Heart right ventricle (tissue), 16 donors: ENCODE data around the gene USP17L27. TPM values are rescaled to one million over a fixed set of nuclear protein-coding genes. Genes with fewer than 3 reads are reported as not detected.
A peak's percentile ranks its signal among the peaks of the same experiment; 100 is the strongest.
"Not testable (repeated sequence)": the region's sequence is repeated elsewhere in the genome, so short reads cannot be mapped to it uniquely, and the experiment has no call there.

ENCODE experiments used
- ATAC-seq, 8 donors: fragments of 200-7000 bp; cut with Tn5 transposase; one replicate each; pipeline ENCODE4 v1.9.1; 2020; ENCODE audit warnings: mild to moderate bottlenecking in 8 of 8, moderate library complexity in 8 of 8, moderate number of reproducible peaks in 1 of 8
- DNase-seq, 2 donors: peaks; one replicate each; pipeline ENCODE4 v3.0.0-alpha.2; 2020
- H3K27ac ChIP-seq, 10 donors: fragments of 200-600 bp; sonication (generic) in 2 of 10; one replicate each; pipeline versions ENCODE4 v1.5.0 to v1.8.0; 2020 to 2022; ENCODE audit warnings: mild to moderate bottlenecking in 3 of 10
- H3K27me3 ChIP-seq, 7 donors: fragments of 200-600 bp; one replicate each; pipeline ENCODE4 v1.8.0; 2021 to 2022; ENCODE audit warnings: mild to moderate bottlenecking in 2 of 7
- H3K36me3 ChIP-seq, 9 donors: fragments of 200-600 bp; sonication (generic) in 1 of 9; one replicate each; pipeline versions ENCODE4 v1.5.0 to v1.8.0; 2020 to 2022; ENCODE audit warnings: mild to moderate bottlenecking in 2 of 9
- H3K4me1 ChIP-seq, 9 donors: fragments of 200-600 bp; sonication (generic) in 1 of 9; one replicate each; pipeline versions ENCODE4 v1.5.0 to v1.8.0; 2020 to 2022; ENCODE audit warnings: mild to moderate bottlenecking in 4 of 9
- H3K4me3 ChIP-seq, 10 donors: fragments of 200-600 bp; sonication (generic) in 2 of 10; one replicate each; pipeline versions ENCODE4 v1.5.0 to v1.8.0; 2020 to 2022; ENCODE audit warnings: mild to moderate bottlenecking in 7 of 10, moderate library complexity in 2 of 10
- H3K9me3 ChIP-seq, 11 donors: fragments of 200-600 bp in 10 of 11; sonication (generic) in 2 of 11; one replicate each; pipeline versions ENCODE4 v1.5.0 to v1.8.0; 2013 to 2022; ENCODE audit warnings: mild to moderate bottlenecking in 2 of 11, control low read depth in 1 of 11, moderate library complexity in 1 of 11
- WGBS, 2 donors: extraction: QIAGEN DNeasy Blood & Tissue Kit; methylation state at CpG; one replicate each; pipeline ENCODE4 v1.1.7; 2013; ENCODE audit warnings: inconsistent platforms in 1 of 2; 5-methylcytosine and 5-hydroxymethylcytosine counted together
- intact Hi-C, 10 donors: fragments of 100-400 bp; cut with DNase I; formaldehyde crosslinking; loops; one replicate each; pipeline versions ENCODE4 v1.11.1 to v1.14.2; 2022
- long read RNA-seq, 3 donors: library from polyadenylated mRNA; unstranded; transcript quantifications; one replicate each; pipeline ENCODE4 v2.0.0, GENCODE V29; 2020 to 2021
- polyA plus RNA-seq, 2 donors: library from polyadenylated mRNA; stranded (reverse); fragments of 200-250 nt; gene quantifications; one replicate each; pipeline ENCODE4 v1.2.3, GENCODE V29; 2013
- total RNA-seq, 10 donors: library from RNA; stranded (reverse); fragmentation: NEBNext Ultra II Directional in 3 of 10; extraction: Animal tissue kit (Norgen Biotek cat#: 25700) in 3 of 10; gene quantifications; one replicate each; pipeline versions ENCODE4 v1.2.1 to v1.2.4, GENCODE V29; 2021 to 2023
- donor health status: Arrhythmogenic right ventricular cardiomyopathy.
- donor health status: ischemic (EF 13 %, LVEDD 7.1; RV severe dilation, severe dysfunction).
- donor health status: healthy with polysubstance abuse.
- donor health status: DM: no; HTN: yes; CAD: no.
- donor health status: DM: no; HTN: no; CAD: no.
- donor health status: ischemic (EF 25% LVEDD 6.9; RV normal size, moderate dysfunction).
- donor health status: ischemic (EF 25% LVEDD 5.7; RV mildly dilated, moderate dysfunction).
- donor health status: healthy.
- donor health status: DM: yes; HTN: yes; CAD: no.
- donor health status: Ischemic cardiomyopathy.
- donor health status: ischemic (EF 35%, LVEDD 5.7; RV mildly dilated, moderate dysfunction).
- donor health status: nonischemic (EF 11% LVEDD 7.7; RV severe dilation, severe dysfunction).
- donor health status: DM: yes; HTN: yes; CAD: no.
- donor health status: PGD.
- donor health status: ischemic (EF 29% LVEDD 5.4; RV normal size, mild dysfunction).
- donor health status: nonischemic (EF 23%, LVEDD 6.1; RV moderate dilation, normal function).

Gene USP17L27
- total RNA-seq, result not detected
- polyA plus RNA-seq, result not detected
- long read RNA-seq, donor 1, result 0 reads
- long read RNA-seq, donor 2, result 0 reads
- long read RNA-seq, donor 3, result 0 reads

GRCh38 chr4:9343848-9344247 is at the start of gene USP17L27:
TSS of gene USP17L27 (plus strand) at chr4:9344148. CDS start at chr4:9344148, 0 bp downstream.
- H3K4me3 ChIP-seq, H3K27me3 ChIP-seq, H3K4me1 ChIP-seq, ATAC-seq, H3K9me3 ChIP-seq, H3K27ac ChIP-seq, DNase-seq, H3K36me3 ChIP-seq, intact Hi-C loops: not testable (repeated sequence)
- no CpG with 5 or more reads among the region's 15 CpGs for WGBS, 2 donors

GRCh38 chr4:9324191-9324590 is 19.8 kb upstream of the USP17L27 start:
- DNase-seq, H3K27ac ChIP-seq, H3K4me1 ChIP-seq, H3K4me3 ChIP-seq, H3K9me3 ChIP-seq, intact Hi-C loops, H3K27me3 ChIP-seq, ATAC-seq, H3K36me3 ChIP-seq: not testable (repeated sequence)
- WGBS, 2 donors, result 85 to 92% methylated on average over 1 of the region's 13 CpGs

- H3K9me3 ChIP-seq, H3K27me3 ChIP-seq, ATAC-seq, intact Hi-C loops, DNase-seq, H3K27ac ChIP-seq, H3K4me1 ChIP-seq, H3K4me3 ChIP-seq, H3K36me3 ChIP-seq: not testable (repeated sequence)
- no CpG with 5 or more reads among the region's 15 CpGs for WGBS, 2 donors
Observed at GRCh38 chr4:9324865-9325264, 19.1 kb upstream of the USP17L27 start, which contains the start of gene USP17L24. TSS of gene USP17L24 (plus strand) at chr4:9325165. CDS start at chr4:9325165, 0 bp downstream.

GRCh38 chr4:9329611-9330010 is 14.3 kb upstream of the USP17L27 start, which contains the start of gene USP17L25:
TSS of gene USP17L25 (plus strand) at chr4:9329911. CDS start at chr4:9329911, 0 bp downstream.
- H3K36me3 ChIP-seq, H3K4me3 ChIP-seq, H3K4me1 ChIP-seq, DNase-seq, H3K9me3 ChIP-seq, intact Hi-C loops, ATAC-seq, H3K27ac ChIP-seq, H3K27me3 ChIP-seq: not testable (repeated sequence)
- no CpG with 5 or more reads among the region's 15 CpGs for WGBS, 2 donors

- intact Hi-C loops, H3K4me3 ChIP-seq, H3K4me1 ChIP-seq, H3K27ac ChIP-seq, H3K9me3 ChIP-seq, H3K27me3 ChIP-seq, H3K36me3 ChIP-seq, DNase-seq, ATAC-seq: not testable (repeated sequence)
- 81% methylated on average over 9 of the region's 15 CpGs; no CpG with 5 or more reads in 1 of the 2 donors for WGBS, 2 donors
Observed at GRCh38 chr4:9334358-9334757, 9.6 kb upstream of the USP17L27 start, which contains the start of gene USP17L26. TSS of gene USP17L26 (plus strand) at chr4:9334658. CDS start at chr4:9334658, 0 bp downstream.

- H3K27me3 ChIP-seq, H3K4me3 ChIP-seq, H3K4me1 ChIP-seq, H3K36me3 ChIP-seq, DNase-seq, H3K27ac ChIP-seq, H3K9me3 ChIP-seq, intact Hi-C loops, ATAC-seq: not testable (repeated sequence)
- WGBS, 2 donors, result no CpG with 5 or more reads among the region's 15 CpGs
Observed at GRCh38 chr4:9339103-9339502, 4.8 kb upstream of the USP17L27 start, which contains the start of gene USP17L5. TSS of gene USP17L5 (plus strand) at chr4:9339403. CDS start at chr4:9339403, 0 bp downstream.

- H3K4me1 ChIP-seq, H3K9me3 ChIP-seq, H3K27me3 ChIP-seq, H3K4me3 ChIP-seq, ATAC-seq, H3K27ac ChIP-seq, DNase-seq, H3K36me3 ChIP-seq, intact Hi-C loops: not testable (repeated sequence)
- no CpG with 5 or more reads among the region's 15 CpGs for WGBS, 2 donors
Observed at GRCh38 chr4:9348593-9348992, 4.6 kb downstream of the USP17L27 start, which contains the start of gene USP17L28. TSS of gene USP17L28 (plus strand) at chr4:9348893. CDS start at chr4:9348893, 0 bp downstream.

GRCh38 chr4:9350866-9351265 is 6.9 kb downstream of the USP17L27 start:
- H3K27me3 ChIP-seq, H3K27ac ChIP-seq, H3K4me3 ChIP-seq, H3K9me3 ChIP-seq, intact Hi-C loops, ATAC-seq, H3K4me1 ChIP-seq, H3K36me3 ChIP-seq: not testable (repeated sequence)
- WGBS, 2 donors, result 91 to 93% methylated on average over 13 of the region's 18 CpGs
- DNase-seq, result peak in 1 of 2 donors; percentile 17

GRCh38 chr4:9353338-9353737 is 9.4 kb downstream of the USP17L27 start, which contains the start of gene USP17L29:
TSS of gene USP17L29 (plus strand) at chr4:9353638. CDS start at chr4:9353638, 0 bp downstream.
- ATAC-seq, H3K4me3 ChIP-seq, H3K27me3 ChIP-seq, H3K36me3 ChIP-seq, H3K27ac ChIP-seq, H3K4me1 ChIP-seq, DNase-seq, H3K9me3 ChIP-seq, intact Hi-C loops: not testable (repeated sequence)
- no CpG with 5 or more reads among the region's 15 CpGs for WGBS, 2 donors

- H3K27me3 ChIP-seq, DNase-seq, H3K36me3 ChIP-seq, H3K9me3 ChIP-seq, H3K27ac ChIP-seq, H3K4me1 ChIP-seq, intact Hi-C loops, H3K4me3 ChIP-seq, ATAC-seq: not testable (repeated sequence)
- no CpG with 5 or more reads among the region's 15 CpGs for WGBS, 2 donors
Observed at GRCh38 chr4:9362829-9363228, 18.9 kb downstream of the USP17L27 start, which contains the start of gene USP17L30. TSS of gene USP17L30 (plus strand) at chr4:9363129. CDS start at chr4:9363129, 0 bp downstream.

GRCh38 chr4:9379881-9380280 is 35.9 kb downstream of the USP17L27 start:
- H3K9me3 ChIP-seq, DNase-seq, H3K27ac ChIP-seq, H3K36me3 ChIP-seq, intact Hi-C loops, H3K27me3 ChIP-seq, ATAC-seq, H3K4me3 ChIP-seq, H3K4me1 ChIP-seq: not testable (repeated sequence)
- WGBS, 2 donors, result 29 to 55% methylated on average over 1 of the region's 1 CpG
